ENCODE results near the gene SCYL1. TPM values are rescaled to one million over a fixed set of nuclear protein-coding genes. Genes with fewer than 3 reads are reported as not detected.

SCYL1 gene
- total RNA-seq, 2 donors from 2014 or later: 62.9 to 67.4 TPM

DNA sequence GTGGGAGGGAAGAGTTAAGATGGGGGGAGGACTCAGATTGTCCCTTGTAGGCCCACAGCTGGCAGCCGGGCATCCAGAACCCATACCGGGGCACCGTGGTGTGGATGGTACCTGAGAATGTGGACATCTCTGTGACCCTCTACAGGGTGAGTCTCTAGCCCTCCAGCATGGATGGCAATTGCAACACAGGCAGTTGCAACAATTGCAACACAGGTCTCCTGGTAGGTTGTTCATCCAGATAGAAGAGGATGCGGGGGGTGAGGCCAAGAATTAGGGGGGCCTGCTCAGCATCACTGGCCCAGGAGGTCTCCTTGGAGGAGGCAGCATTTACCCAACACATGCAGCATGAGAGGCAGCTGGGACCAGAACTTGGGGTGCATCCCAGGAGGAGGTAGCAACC, 54.4 kb downstream of the SCYL1 start:
- no peak overlapping the region for H3K27ac ChIP-seq (ENCODE audit: low read depth, low read length)
- no peak overlapping the region for H3K4me3 ChIP-seq (ENCODE audit: low read length)
- H3K4me3 Mint-ChIP-seq: no peak overlapping the region
- H3K9ac ChIP-seq (ENCODE audit: extremely low read depth, low read length, poor library complexity, severe bottlenecking): no peak overlapping the region
- H3K4me1 ChIP-seq (ENCODE audit: control insufficient read depth, insufficient read depth, low read length): peaks cover 2% of the 10 kb centered on the region
- H3K9me3 ChIP-seq (ENCODE audit: control insufficient read depth, low read length): no peaks in the 10 kb centered on the region
- peaks cover 53% of the 10 kb centered on the region for H3K27me3 ChIP-seq (ENCODE audit: control insufficient read depth, insufficient read depth, low read length, poor library complexity, severe bottlenecking)
- no peaks in the 10 kb centered on the region for H3K9me3 Mint-ChIP-seq
- no peak overlapping the region for H3K27ac Mint-ChIP-seq
- no peaks in the 10 kb centered on the region for H3K36me3 ChIP-seq (ENCODE audit: control insufficient read depth, insufficient read depth, low read length)
- peaks cover 15% of the 10 kb centered on the region for H3K4me1 Mint-ChIP-seq
- TF ChIP-seq CTCF (conservative IDR thresholded peaks at IDR 0.05): no peak
- peaks cover 90% of the 10 kb centered on the region for H3K27me3 Mint-ChIP-seq (ENCODE audit: insufficient read depth)
- no peaks in the 10 kb centered on the region for H3K36me3 Mint-ChIP-seq (ENCODE audit: low read depth)
- DNase-seq: no peak
- 80 to 89% methylated on average over 3 to 4 of the region's 4 CpGs for WGBS, 2 experiments (ENCODE audit: insufficient coverage in 1 of 2, insufficient read length in 1 of 2)

GRCh38 chr11:65580031-65580692, 55.3 kb downstream of the SCYL1 start:
- Histone ChIP-seq H3K27me3 (ENCODE audit: control insufficient read depth, insufficient read depth, low read length, poor library complexity, severe bottlenecking) (peaks cover 54% of the 10 kb centered on the region), H3K27ac (ENCODE audit: low read depth, low read length) (no peak overlapping the region), H3K9ac (ENCODE audit: extremely low read depth, low read length, poor library complexity, severe bottlenecking) (no peak overlapping the region), H3K4me3 (ENCODE audit: low read length) (no peak overlapping the region), H3K36me3 (ENCODE audit: control insufficient read depth, insufficient read depth, low read length) (no peaks in the 10 kb centered on the region), H3K4me1 (ENCODE audit: control insufficient read depth, insufficient read depth, low read length) (no peaks in the 10 kb centered on the region), H3K9me3 (ENCODE audit: control insufficient read depth, low read length) (no peaks in the 10 kb centered on the region)
- TF ChIP-seq CTCF (conservative IDR thresholded peaks at IDR 0.05): no peak
- Mint-ChIP-seq H3K27me3 (ENCODE audit: insufficient read depth) (peaks cover 90% of the 10 kb centered on the region), H3K4me3 (no peak overlapping the region), H3K9me3 (no peaks in the 10 kb centered on the region), H3K27ac (no peak overlapping the region), H3K36me3 (ENCODE audit: low read depth) (no peaks in the 10 kb centered on the region), H3K4me1 (peaks cover 9% of the 10 kb centered on the region)
- DNase-seq: no peak
- 94 to 96% methylated on average over 13 to 19 of the region's 19 CpGs for WGBS, 2 experiments (ENCODE audit: insufficient coverage in 1 of 2, insufficient read length in 1 of 2)

- Mint-ChIP-seq H3K4me1 (peaks cover 6% of the 10 kb centered on the region), H3K9me3 (no peaks in the 10 kb centered on the region), H3K4me3 (no peak overlapping the region), H3K27me3 (ENCODE audit: insufficient read depth) (peaks cover 90% of the 10 kb centered on the region), H3K36me3 (ENCODE audit: low read depth) (no peaks in the 10 kb centered on the region), H3K27ac (no peak overlapping the region)
- peaks cover 56% of the 10 kb centered on the region for H3K27me3 ChIP-seq (ENCODE audit: control insufficient read depth, insufficient read depth, low read length, poor library complexity, severe bottlenecking)
- DNase-seq: no peak
- no peak overlapping the region for H3K27ac ChIP-seq (ENCODE audit: low read depth, low read length)
- H3K9ac ChIP-seq (ENCODE audit: extremely low read depth, low read length, poor library complexity, severe bottlenecking): no peak overlapping the region
- no peak overlapping the region for H3K4me3 ChIP-seq (ENCODE audit: low read length)
- no peaks in the 10 kb centered on the region for H3K36me3 ChIP-seq (ENCODE audit: control insufficient read depth, insufficient read depth, low read length)
- 93 to 100% methylated on average over 1 to 5 of the region's 8 CpGs for WGBS, 2 experiments (ENCODE audit: insufficient coverage in 1 of 2, insufficient read length in 1 of 2)
- H3K4me1 ChIP-seq (ENCODE audit: control insufficient read depth, insufficient read depth, low read length): no peaks in the 10 kb centered on the region
- no peak for TF ChIP-seq CTCF (conservative IDR thresholded peaks at IDR 0.05)
- H3K9me3 ChIP-seq (ENCODE audit: control insufficient read depth, low read length): no peaks in the 10 kb centered on the region
Measured at GRCh38 chr11:65580756-65581155, 55.9 kb downstream of the SCYL1 start.
